ENCODE measurements around the gene KRTAP5-1. TPM values are rescaled to one million over a fixed set of nuclear protein-coding genes. Genes with fewer than 3 reads are reported as not detected.

KRTAP5-1 gene
- total and polyA plus RNA-seq, 8 donors = 0.46 TPM; not detected in 7

GRCh38 chr11:1546536-1547466 is 38.3 kb downstream of the KRTAP5-1 start:
- Histone ChIP-seq H3K36me3 (no peaks in the 10 kb centered on the region), H3K27ac (no peak overlapping the region), H3K9me3 (no peaks in the 10 kb centered on the region), H3K4me3 (peak overlapping the region; percentile 23 to 59 (median 46)), H3K4me1 (peaks cover 5 to 17% (median 15%) of the 10 kb centered on the region in 3 donors), H3K27me3 (no peaks in the 10 kb centered on the region)
- TF ChIP-seq, protein P1, sequence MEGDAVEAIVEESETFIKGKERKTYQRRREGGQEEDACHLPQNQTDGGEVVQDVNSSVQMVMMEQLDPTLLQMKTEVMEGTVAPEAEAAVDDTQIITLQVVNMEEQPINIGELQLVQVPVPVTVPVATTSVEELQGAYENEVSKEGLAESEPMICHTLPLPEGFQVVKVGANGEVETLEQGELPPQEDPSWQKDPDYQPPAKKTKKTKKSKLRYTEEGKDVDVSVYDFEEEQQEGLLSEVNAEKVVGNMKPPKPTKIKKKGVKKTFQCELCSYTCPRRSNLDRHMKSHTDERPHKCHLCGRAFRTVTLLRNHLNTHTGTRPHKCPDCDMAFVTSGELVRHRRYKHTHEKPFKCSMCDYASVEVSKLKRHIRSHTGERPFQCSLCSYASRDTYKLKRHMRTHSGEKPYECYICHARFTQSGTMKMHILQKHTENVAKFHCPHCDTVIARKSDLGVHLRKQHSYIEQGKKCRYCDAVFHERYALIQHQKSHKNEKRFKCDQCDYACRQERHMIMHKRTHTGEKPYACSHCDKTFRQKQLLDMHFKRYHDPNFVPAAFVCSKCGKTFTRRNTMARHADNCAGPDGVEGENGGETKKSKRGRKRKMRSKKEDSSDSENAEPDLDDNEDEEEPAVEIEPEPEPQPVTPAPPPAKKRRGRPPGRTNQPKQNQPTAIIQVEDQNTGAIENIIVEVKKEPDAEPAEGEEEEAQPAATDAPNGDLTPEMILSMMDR (IDR thresholded peaks at IDR 0.05) = peak; percentile 45 to 72 (median 59)
- no peak for FAIRE-seq
- 1 to 4% methylated on average over 62 to 106 of the region's 106 CpGs for WGBS, 2 donors
- intact Hi-C loops (cut with DNase I) = loop anchor here in 1 of 3 donors (5.0 kb wide), 1 partner anchor 80 kb away; the partner anchor contains the start of gene KRTAP5-5
- DNase-seq = peak; percentile 49 to 87 (median 64)
- peak; percentile 59 to 76 (median 72) for ATAC-seq

DNA sequence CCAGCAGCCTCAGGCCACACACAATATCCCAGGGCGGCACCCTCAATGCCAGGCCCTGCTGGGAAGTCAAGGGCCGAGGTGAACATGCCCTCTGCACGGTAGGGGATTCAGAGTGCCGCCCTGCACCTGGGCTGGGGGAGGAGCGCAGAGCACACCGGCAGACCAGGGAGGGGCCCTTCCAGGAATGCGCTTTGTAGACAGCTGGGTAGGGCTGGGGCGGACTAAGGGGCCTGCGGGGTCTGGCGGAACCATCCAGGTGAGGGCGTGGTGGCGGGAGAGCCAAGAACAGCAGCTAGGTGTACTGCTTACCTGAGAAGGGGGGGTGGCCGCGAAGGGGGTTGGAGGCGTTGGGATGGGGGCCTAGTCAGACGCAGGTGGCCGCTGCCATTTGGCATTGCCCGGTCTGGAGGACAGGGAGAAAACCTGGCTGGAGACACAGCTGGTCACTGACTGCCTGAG is 39.0 kb downstream of the KRTAP5-1 start:
- no peak overlapping the region for H3K27ac ChIP-seq
- H3K27me3 ChIP-seq = no peaks in the 10 kb centered on the region
- TF ChIP-seq, protein P1 (IDR thresholded peaks at IDR 0.05) = no peak
- peaks cover 5 to 17% (median 15%) of the 10 kb centered on the region in 3 donors for H3K4me1 ChIP-seq
- no peaks in the 10 kb centered on the region for H3K9me3 ChIP-seq
- peak in 2 of 6 donors; percentile 22 to 57 for DNase-seq
- H3K4me3 ChIP-seq = peak overlapping the region in 1 of 4 donors; percentile 59
- no peak for FAIRE-seq
- WGBS, 2 donors = 18 to 21% methylated on average over 18 of the region's 18 CpGs
- no peaks in the 10 kb centered on the region for H3K36me3 ChIP-seq
- ATAC-seq = no peak
- intact Hi-C loops (cut with DNase I) = loop anchor here in 1 of 3 donors (5.0 kb wide), 1 partner anchor 81 kb away; the partner anchor contains the start of gene KRTAP5-5

- TF ChIP-seq, protein P1 (IDR thresholded peaks at IDR 0.05) = no peak
- DNase-seq (peak in 1 of 6 donors; percentile 25), ATAC-seq (no peak), FAIRE-seq (no peak)
- intact Hi-C loops (cut with DNase I) = loop anchor here in 1 of 3 donors (5.0 kb wide), 1 partner anchor 82 kb away; the partner anchor contains the start of gene KRTAP5-5
- no peak overlapping the region for H3K4me3 ChIP-seq
- H3K27ac ChIP-seq = no peak overlapping the region
- no peaks in the 10 kb centered on the region for H3K36me3 ChIP-seq
- WGBS, 2 donors = 72 to 76% methylated on average over 5 of the region's 5 CpGs
- no peaks in the 10 kb centered on the region for H3K9me3 ChIP-seq
- H3K4me1 ChIP-seq = peaks cover 5 to 17% (median 15%) of the 10 kb centered on the region in 3 donors
- H3K27me3 ChIP-seq = no peaks in the 10 kb centered on the region
Measured at GRCh38 chr11:1545432-1545831, 39.7 kb downstream of the KRTAP5-1 start.

- Histone ChIP-seq H3K27ac (no peak overlapping the region), H3K36me3 (no peaks in the 10 kb centered on the region), H3K4me1 (peaks cover 5 to 17% (median 15%) of the 10 kb centered on the region in 3 donors), H3K9me3 (no peaks in the 10 kb centered on the region), H3K4me3 (no peak overlapping the region), H3K27me3 (no peaks in the 10 kb centered on the region)
- FAIRE-seq (no peak), DNase-seq (peak in 1 of 6 donors; percentile 46), ATAC-seq (no peak)
- intact Hi-C loops (cut with DNase I) = loop anchor here in 1 of 3 donors (5.0 kb wide), 1 partner anchor 33 kb away; no protein-coding TSS in a partner anchor
- 79 to 91% methylated on average over 6 of the region's 6 CpGs for WGBS, 2 donors
- TF ChIP-seq, protein P1 (IDR thresholded peaks at IDR 0.05) = no peak
Measured at GRCh38 chr11:1544536-1544935, 40.5 kb downstream of the KRTAP5-1 start.

All from pancreas (tissue), 10 donors.